Retina (tissue), 1 donor: ENCODE measurements around the gene ST8SIA3.

Experiments
- DNase-seq: peaks from one replicate; pipeline ENCODE4 v3.0.0-alpha.2; 2016

Gene ST8SIA3

GRCh38 chr18:57352271-57352701, at the start of gene ST8SIA3:
Gene ST8SIA3 (plus strand): TSS chr18:57352557. CDS start chr18:57352847, 290 bp downstream.
- DNase-seq: peak; percentile 44

DNA sequence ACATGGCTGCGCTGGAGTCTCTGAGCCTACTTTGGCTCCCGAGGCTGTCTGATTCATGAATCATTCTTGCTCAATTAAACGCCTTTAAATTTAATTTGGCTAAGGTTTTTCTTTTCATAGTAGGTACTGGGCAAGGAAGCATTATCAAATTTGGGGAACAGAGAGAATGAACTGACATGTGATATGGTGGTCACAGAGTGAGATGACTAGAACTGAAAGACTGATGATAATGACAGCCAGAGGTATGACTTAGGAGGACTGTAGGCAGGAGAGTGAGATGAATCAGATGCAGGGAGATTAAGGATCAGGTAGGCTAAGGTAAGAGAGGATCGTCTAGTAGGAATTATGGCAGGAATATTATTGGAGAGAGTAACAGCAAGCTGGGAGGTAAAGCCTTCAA, 40.9 kb upstream of the ST8SIA3 start:
- DNase-seq: no peak

DNA sequence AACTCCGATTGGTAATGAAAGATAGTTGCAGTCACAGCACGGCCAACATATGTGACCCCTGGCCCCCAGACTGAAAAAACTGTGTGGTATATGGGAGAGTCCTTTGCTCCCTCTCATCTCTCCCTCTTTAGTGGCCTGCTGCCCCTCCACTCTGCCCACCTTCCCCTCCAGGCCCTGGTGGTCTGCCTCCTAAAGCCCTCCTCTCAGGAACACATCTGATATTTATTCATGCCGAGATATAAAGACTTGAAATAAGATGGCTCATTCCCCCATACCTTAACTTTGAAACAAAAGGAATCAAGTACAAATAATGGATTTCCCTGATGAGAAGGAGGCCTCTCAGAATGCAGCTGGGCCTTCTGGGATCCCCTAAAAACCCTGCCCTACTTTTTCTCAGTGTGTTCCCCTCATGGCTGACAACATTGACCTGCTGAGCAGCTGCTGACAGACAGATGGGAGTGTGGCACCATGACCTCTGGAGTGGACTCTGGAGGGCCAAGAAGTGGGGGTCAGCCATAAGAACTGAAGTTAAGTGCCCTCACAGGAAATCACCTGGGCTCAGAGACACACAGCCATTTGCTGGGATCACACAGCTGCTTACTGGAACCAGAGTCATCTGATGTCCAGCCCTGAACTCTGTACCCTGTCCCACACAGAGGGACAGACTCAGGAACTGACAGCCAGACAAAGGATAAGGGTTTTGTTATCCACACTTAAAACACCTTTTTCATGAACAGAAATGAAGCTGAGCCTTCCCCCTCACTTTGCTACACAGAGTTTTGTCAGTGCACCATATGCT, 39.8 kb upstream of the ST8SIA3 start:
- DNase-seq: no peak

- no peak for DNase-seq
Measured at GRCh38 chr18:57320603-57321002, 31.8 kb upstream of the ST8SIA3 start.

GRCh38 chr18:57325491-57326166, 26.7 kb upstream of the ST8SIA3 start:
- DNase-seq: no peak

- DNase-seq: no peak
Measured at GRCh38 chr18:57326718-57327323, 25.5 kb upstream of the ST8SIA3 start.

- no peak for DNase-seq
Measured at GRCh38 chr18:57328665-57329064, 23.7 kb upstream of the ST8SIA3 start.

DNA sequence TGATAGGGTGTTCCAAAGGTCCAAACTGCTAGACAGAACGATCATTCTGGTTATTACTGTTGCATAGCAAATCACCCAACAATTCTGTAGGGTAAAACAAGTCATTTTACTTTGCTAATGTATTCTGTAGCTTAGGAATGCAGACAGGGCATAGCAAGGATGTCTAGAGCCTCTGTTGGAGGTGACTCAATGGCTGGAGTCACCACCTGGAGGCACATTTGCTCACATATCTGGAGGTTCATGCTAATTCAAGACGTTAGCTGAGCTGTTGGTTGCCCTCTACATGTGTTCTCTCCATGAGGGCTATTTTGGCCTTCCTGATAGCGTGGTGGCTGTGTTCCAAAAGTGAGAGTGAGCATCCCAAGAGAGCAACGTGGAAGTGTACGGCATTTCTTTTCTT, 22.5 kb upstream of the ST8SIA3 start:
- DNase-seq: no peak

GRCh38 chr18:57331718-57332117, 20.6 kb upstream of the ST8SIA3 start:
- no peak for DNase-seq

DNA sequence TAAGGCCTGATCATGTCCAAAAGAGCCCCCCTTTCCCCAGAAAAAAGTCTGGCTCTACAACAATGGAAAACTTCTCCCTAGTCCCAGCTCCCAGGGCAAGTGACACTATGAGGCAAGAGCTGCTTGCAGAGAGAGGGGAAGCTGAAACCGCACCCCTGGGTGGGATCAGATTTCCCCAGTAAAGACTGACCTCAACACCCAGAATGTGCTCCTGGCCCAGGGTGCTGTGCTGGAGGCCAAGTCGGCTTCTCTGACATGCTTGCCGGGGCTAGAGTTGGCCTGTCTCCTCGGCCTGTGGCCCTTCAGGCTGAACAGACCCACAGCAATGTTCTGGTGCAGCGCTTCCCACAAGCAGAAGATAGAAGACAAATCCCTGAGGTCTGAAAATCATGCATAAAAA, 18.4 kb upstream of the ST8SIA3 start:
- DNase-seq: no peak

GRCh38 chr18:57334383-57334782, 18.0 kb upstream of the ST8SIA3 start:
- DNase-seq: no peak

GRCh38 chr18:57336343-57336742, 16.0 kb upstream of the ST8SIA3 start:
- no peak for DNase-seq

- DNase-seq: no peak
Measured at GRCh38 chr18:57337890-57338289, 14.5 kb upstream of the ST8SIA3 start.

DNA sequence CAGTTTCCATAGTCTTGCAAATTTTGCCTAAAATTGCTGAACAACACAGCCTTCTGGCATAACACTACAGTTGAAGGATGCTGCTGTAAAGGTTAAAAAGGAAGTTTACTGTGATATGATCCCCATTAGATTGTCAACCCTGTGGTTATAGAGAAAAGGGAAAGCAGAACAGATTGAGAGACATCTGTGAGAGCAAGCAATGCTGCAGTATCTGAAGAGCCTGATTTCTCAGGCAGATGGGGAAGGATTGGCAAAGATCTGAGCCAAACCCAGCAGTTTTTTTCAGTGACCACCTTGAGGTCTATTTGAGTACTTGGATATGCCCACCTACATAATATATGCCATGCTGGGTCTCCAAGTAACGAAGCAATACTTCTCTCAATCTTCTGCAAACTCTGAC, 8.5 kb upstream of the ST8SIA3 start:
- DNase-seq: no peak

- DNase-seq: no peak
Measured at GRCh38 chr18:57346876-57347275, 5.5 kb upstream of the ST8SIA3 start.

- peak; percentile 49 for DNase-seq
Measured at GRCh38 chr18:57347784-57348183, 4.6 kb upstream of the ST8SIA3 start.

- DNase-seq: peak; percentile 79
Measured at GRCh38 chr18:57352761-57353136, 392 bp downstream of the ST8SIA3 start.

DNA sequence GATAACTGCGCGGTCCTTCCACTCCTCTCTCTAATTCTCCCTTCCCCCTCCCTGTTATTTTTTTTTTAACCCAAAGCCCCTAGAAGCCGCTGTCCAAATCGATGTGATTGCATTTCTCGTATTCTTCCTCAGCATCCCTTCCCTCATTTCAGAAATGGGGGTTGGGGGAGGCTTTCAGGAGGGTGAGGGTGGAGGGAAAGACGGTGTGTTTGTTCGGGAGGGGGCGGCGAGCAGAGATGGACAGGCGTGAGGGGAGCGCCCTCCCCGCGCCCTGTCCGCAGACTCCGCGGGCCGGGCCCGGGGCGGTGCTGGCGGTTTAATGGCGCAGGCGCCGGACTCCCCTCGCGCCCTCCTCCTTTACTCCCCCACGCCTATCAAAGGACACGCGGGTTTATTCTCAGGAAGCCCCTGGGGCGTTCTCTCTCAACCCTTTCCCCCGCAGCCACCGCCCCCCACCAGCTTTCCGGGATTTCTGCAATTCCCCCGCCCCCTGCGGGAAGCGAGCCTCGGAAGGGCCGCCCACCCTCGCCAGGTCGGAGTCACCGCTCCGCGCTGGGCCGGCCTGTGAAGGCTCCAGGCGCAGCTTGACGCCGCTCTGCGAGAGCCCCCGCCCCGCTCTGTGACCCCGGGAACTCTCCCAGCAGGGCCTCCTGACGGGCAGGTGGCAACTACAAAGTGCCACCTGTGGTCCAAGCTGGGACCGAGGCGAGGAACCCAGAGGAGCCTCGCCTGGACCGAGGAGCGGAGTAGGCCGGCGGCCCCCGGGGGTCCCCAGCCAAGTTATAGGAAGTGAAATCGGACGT, 981 bp downstream of the ST8SIA3 start:
- DNase-seq: no peak

DNA sequence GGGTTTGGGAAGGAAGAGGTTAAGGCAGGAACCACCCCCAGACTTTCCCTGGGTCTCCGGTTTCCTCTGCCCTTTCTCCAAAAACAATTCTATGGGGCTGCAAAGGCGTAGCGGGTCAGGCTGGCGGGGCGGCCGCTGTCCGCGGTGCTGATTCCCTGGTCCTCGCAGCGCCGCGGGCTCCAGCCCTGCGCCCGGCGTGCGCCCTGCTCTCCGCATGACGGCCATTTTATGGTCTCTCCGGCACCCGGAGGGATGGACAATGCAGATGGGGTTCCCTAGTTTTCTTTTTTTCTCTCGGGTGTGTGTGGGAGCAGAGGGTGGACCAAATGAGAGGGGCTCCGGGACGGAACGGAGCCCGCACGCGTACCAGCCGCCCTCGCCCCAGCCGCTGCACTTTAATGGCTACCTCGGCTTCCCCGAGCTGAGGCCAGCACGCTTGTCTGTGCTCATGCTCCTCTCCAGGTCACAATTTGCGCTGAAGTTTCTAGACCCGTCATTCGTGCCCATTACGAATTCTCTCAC, 1.6 kb downstream of the ST8SIA3 start:
- peak; percentile 94 for DNase-seq

DNA sequence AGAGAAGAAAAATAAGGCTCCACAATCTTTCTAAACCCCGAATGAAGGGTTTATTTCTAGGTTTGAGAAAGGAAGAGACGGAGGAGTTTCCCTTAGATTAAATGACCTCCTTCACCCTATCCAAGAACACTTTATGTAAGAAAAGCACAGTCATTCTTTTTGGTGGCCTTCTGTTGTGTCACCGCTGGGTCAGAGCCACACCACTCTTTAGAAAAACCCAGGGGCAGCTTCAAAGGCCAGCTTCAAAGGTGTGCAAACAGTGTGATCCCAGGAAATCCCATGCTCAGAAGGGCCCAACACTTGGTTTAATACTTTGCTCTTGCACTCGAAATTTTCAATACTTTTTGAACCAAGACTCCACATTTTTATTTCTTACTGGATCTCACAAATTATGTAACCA, 7.1 kb downstream of the ST8SIA3 start:
- no peak for DNase-seq

DNA sequence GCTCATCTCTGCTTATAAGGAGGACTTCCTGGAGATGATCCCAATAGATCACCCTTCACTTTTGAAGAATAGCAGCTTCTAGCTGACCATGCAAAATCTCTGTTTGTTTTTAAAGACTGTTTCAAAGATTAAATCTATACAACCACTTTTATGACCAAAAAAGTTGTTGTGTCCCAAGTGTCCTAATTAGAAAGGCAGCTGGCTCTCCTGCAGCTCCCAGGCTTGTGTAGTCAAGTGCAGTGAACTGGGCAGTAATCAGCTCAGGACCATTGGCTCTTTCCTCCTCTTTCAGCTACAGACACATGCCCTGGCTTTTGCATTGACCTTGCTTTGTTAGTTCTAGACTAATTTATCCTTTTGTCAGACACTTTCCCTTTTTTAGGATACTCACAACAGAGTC, 10.4 kb downstream of the ST8SIA3 start:
- DNase-seq: no peak

GRCh38 chr18:57364460-57364859, 12.1 kb downstream of the ST8SIA3 start:
- no peak for DNase-seq

DNA sequence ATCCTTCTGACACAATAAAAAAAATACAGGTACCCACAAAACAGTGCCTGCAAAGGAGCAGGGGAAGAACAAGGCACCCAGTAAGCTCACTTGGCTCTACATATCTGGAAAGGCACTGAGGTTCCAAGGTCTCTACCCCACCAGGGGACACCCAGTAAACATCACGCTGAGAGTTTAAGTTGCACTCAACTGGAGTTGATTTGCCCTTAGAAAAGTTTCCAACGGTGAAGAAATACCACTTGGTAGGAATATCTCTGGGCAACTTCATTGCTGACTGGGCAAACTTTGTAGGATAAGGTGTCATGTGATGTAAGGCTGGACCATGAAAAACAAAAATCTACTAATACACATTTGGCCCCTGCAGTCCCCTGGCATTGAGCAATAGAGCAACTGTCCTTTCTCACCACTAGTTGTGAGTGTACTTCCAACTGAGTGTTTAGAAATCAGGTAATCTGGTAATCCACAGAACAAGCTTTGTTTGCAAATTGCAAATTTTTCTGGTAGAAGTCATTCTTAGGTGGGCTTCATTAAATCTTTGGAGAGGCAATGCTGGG, 14.2 kb downstream of the ST8SIA3 start:
- DNase-seq: no peak
